Cardiac atrium fibroblast (primary cell): Measurements from ENCODE around the gene OR5L1. TPM values are rescaled to one million over a fixed set of nuclear protein-coding genes. Genes with fewer than 3 reads are reported as not detected.

ENCODE experiments used
- total RNA-seq: library from RNA; depleted of rRNA; stranded (reverse); fragments of >200 nt; gene quantifications from 2 replicates; pipeline ENCODE4 v1.2.3, GENCODE V29; 2015

The OR5L1 gene
- not detected in 2 replicates for total RNA-seq

GRCh38 chr11:55811067-55811466, at the start of gene OR5L1:
Gene OR5L1, plus strand, starts transcription at chr11:55811367. Its CDS starts 100 bp downstream, at chr11:55811467.

GRCh38 chr11:55773138-55773537, 38.0 kb upstream of the OR5L1 start, which contains the start of gene OR5D13:
Gene OR5D13, plus strand, starts transcription at chr11:55773438. Its CDS starts 0 bp downstream, at chr11:55773438.

GRCh38 chr11:55795256-55795655, 15.9 kb upstream of the OR5L1 start, which contains the start of gene OR5D14:
Gene OR5D14, plus strand, starts transcription at chr11:55795556. Its CDS starts 0 bp downstream, at chr11:55795556.

GRCh38 chr11:55819330-55819729, 8.2 kb downstream of the OR5L1 start, which contains the start of gene OR5D18:
Gene OR5D18, plus strand, starts transcription at chr11:55819630. Its CDS starts 0 bp downstream, at chr11:55819630.

GRCh38 chr11:55826919-55827318, 15.8 kb downstream of the OR5L1 start, which contains the start of gene OR5L2:
Gene OR5L2, plus strand, starts transcription at chr11:55827219. Its CDS starts 0 bp downstream, at chr11:55827219.

GRCh38 chr11:55838452-55838851, 27.3 kb downstream of the OR5L1 start, which contains the start of gene OR5D16:
Gene OR5D16, plus strand, starts transcription at chr11:55838752. Its CDS starts 0 bp downstream, at chr11:55838752.

Other genes with a start within 250 kb of the OR5L1 start
- gene OR4C16, start 239.2 kb upstream of the OR5L1 start, total RNA-seq, result not detected in 2 replicates
- not detected in 2 replicates for gene OR4C11, start 203.7 kb upstream of the OR5L1 start, total RNA-seq
- not detected in 2 replicates for gene OR4P4, start 176.3 kb upstream of the OR5L1 start, total RNA-seq
- not detected in 2 replicates for gene OR4S2, start 163.0 kb upstream of the OR5L1 start, total RNA-seq
- not detected in 2 replicates for gene OR4C6, start 149.2 kb upstream of the OR5L1 start, total RNA-seq
- not detected in 2 replicates for gene OR5D13, start 37.9 kb upstream of the OR5L1 start, total RNA-seq
- gene OR5D14, start 15.8 kb upstream of the OR5L1 start, total RNA-seq, result not detected in 2 replicates
- not detected in 2 replicates for gene OR5D18, start 8.3 kb downstream of the OR5L1 start, total RNA-seq
- not detected in 2 replicates for gene OR5L2, start 15.9 kb downstream of the OR5L1 start, total RNA-seq
- gene OR5D16, start 27.4 kb downstream of the OR5L1 start, total RNA-seq, result not detected in 2 replicates
- gene TRIM51, start 71.9 kb downstream of the OR5L1 start, total RNA-seq, result not detected in 2 replicates
- gene OR5W2, start 103.2 kb downstream of the OR5L1 start, total RNA-seq, result not detected in 2 replicates
- not detected in 2 replicates for gene OR5I1, start 125.0 kb downstream of the OR5L1 start, total RNA-seq
- not detected in 2 replicates for gene OR10AG1, start 158.6 kb downstream of the OR5L1 start, total RNA-seq
- not detected in 2 replicates for gene OR5F1, start 183.3 kb downstream of the OR5L1 start, total RNA-seq
- gene OR5AS1, start 216.3 kb downstream of the OR5L1 start, total RNA-seq, result not detected in 2 replicates